ENCODE results near the gene ANKS6.
A peak's percentile ranks its signal among the peaks of the same experiment; 100 is the strongest.

ANKS6 gene

GRCh38 chr9:98778711-98779530 is 17.4 kb downstream of the ANKS6 start:
- intact Hi-C loops (cut with DNase I) = no loop called here
- DNase-seq = peak in 1 of 42 donors; percentile 6

- DNase-seq = peak in 1 of 42 donors; percentile 4
- intact Hi-C loops (cut with DNase I) = no loop called here
These were observed 18.1 kb downstream of the ANKS6 start for GRCh38 chr9:98778251-98778650.

GRCh38 chr9:98777618-98778017 is 18.7 kb downstream of the ANKS6 start:
- peak in 1 of 42 donors; percentile 16 for DNase-seq
- intact Hi-C loops (cut with DNase I) = no loop called here

- peak in 19 of 42 donors; percentile 22 to 72 (median 49) for DNase-seq
- intact Hi-C loops (cut with DNase I) = no loop called here
These were observed 20.4 kb downstream of the ANKS6 start for GRCh38 chr9:98775831-98776441.

GRCh38 chr9:98774746-98775145 is 21.6 kb downstream of the ANKS6 start:
- DNase-seq = peak in 2 of 42 donors; percentile 4 to 10
- intact Hi-C loops (cut with DNase I) = loop anchor here (5.0 kb wide), 1 partner anchor 457 kb away; no protein-coding TSS in a partner anchor

- intact Hi-C loops (cut with DNase I) = loop anchor here (5.0 kb wide), 1 partner anchor 456 kb away; no protein-coding TSS in a partner anchor
- DNase-seq = peak in 1 of 42 donors; percentile 1
These were observed 22.6 kb downstream of the ANKS6 start for GRCh38 chr9:98773721-98774120.

- intact Hi-C loops (cut with DNase I) = loop anchor here (5.0 kb wide), 1 partner anchor 455 kb away; no protein-coding TSS in a partner anchor
- no peak for DNase-seq
These were observed 23.8 kb downstream of the ANKS6 start for GRCh38 chr9:98772364-98773155.

GRCh38 chr9:98771209-98771874 is 25.0 kb downstream of the ANKS6 start:
- intact Hi-C loops (cut with DNase I) = loop anchor here (5.0 kb wide), 1 partner anchor 454 kb away; no protein-coding TSS in a partner anchor
- DNase-seq = peak in 1 of 42 donors; percentile 6

GRCh38 chr9:98770717-98771116 is 25.6 kb downstream of the ANKS6 start:
- intact Hi-C loops (cut with DNase I) = loop anchor here (5.0 kb wide), 1 partner anchor 453 kb away; no protein-coding TSS in a partner anchor
- no peak for DNase-seq

- intact Hi-C loops (cut with DNase I) = no loop called here
- no peak for DNase-seq
These were observed 28.0 kb downstream of the ANKS6 start for GRCh38 chr9:98768344-98768743.

- intact Hi-C loops (cut with DNase I) = no loop called here
- peak in 1 of 42 donors; percentile 6 for DNase-seq
These were observed 28.4 kb downstream of the ANKS6 start for GRCh38 chr9:98767915-98768314.

GRCh38 chr9:98767196-98767595 is 29.2 kb downstream of the ANKS6 start:
- intact Hi-C loops (cut with DNase I) = no loop called here
- DNase-seq = peak in 1 of 42 donors; percentile 12

- no peak for DNase-seq
- intact Hi-C loops (cut with DNase I) = no loop called here
These were observed 29.8 kb downstream of the ANKS6 start for GRCh38 chr9:98766586-98766985.

- no peak for DNase-seq
- intact Hi-C loops (cut with DNase I) = no loop called here
These were observed 31.1 kb downstream of the ANKS6 start for GRCh38 chr9:98765256-98765655.

- DNase-seq = peak in 1 of 42 donors; percentile 6
- intact Hi-C loops (cut with DNase I) = no loop called here
These were observed 32.2 kb downstream of the ANKS6 start for GRCh38 chr9:98763986-98764745.

GRCh38 chr9:98760231-98760630 is 36.1 kb downstream of the ANKS6 start:
- intact Hi-C loops (cut with DNase I) = no loop called here

GRCh38 chr9:98755006-98755618 is 41.2 kb downstream of the ANKS6 start:
- DNase-seq = peak in 1 of 42 donors; percentile 2
- intact Hi-C loops (cut with DNase I) = no loop called here

More at GRCh38 chr9:98760231-98760630, 36.1 kb downstream of the ANKS6 start:
- peak in 1 of 42 donors; percentile 9 for DNase-seq

- intact Hi-C loops (cut with DNase I) = no loop called here
- no peak for DNase-seq
These were observed 45.1 kb downstream of the ANKS6 start for GRCh38 chr9:98751210-98751609.
